Tibial artery (tissue), 4 donors: ENCODE results near the gene USP49.

Source experiments
- DNase-seq, 2 donors: peaks; one replicate each; pipeline ENCODE4 v3.0.0-alpha.2; 2019
- H3K27ac ChIP-seq, 2 donors: fragments of 200-600 bp; sonication (generic) in 1 of 2; 1 replicate in 1 of 2; 2 replicates in 1 of 2; pipeline ENCODE4 v1.5.1; 2018 to 2019; ENCODE audit warnings: mild to moderate bottlenecking in 1 of 2
- H3K27me3 ChIP-seq, 2 donors: fragments of 200-600 bp; sonication (generic) in 1 of 2; one replicate each; pipeline versions ENCODE4 v1.5.1 to v1.6.0; 2016 to 2019
- H3K36me3 ChIP-seq, 3 donors: fragments of 200-600 bp; sonication (generic) in 2 of 3; one replicate each; pipeline ENCODE4 v1.5.1; 2016 to 2019; ENCODE audit warnings: mild to moderate bottlenecking in 2 of 3
- H3K4me1 ChIP-seq, 4 donors: fragments of 200-600 bp; sonication (generic) in 2 of 4; 1 replicate in 3 of 4; 2 replicates in 1 of 4; pipeline ENCODE4 v1.5.1; 2016 to 2019
- H3K4me3 ChIP-seq, 2 donors: fragments of 200-600 bp; sonication (generic) in 1 of 2; 1 replicate in 1 of 2; 2 replicates in 1 of 2; pipeline ENCODE4 v1.5.1; 2018 to 2019; ENCODE audit warnings: mild to moderate bottlenecking in 2 of 2
- H3K9me3 ChIP-seq, 3 donors: fragments of 200-600 bp; sonication (generic) in 1 of 3; one replicate each; pipeline ENCODE4 v1.5.1; 2016 to 2019
- CTCF ChIP-seq, 2 experiments: fragments of 200-600 bp in 1 of 2; fragments of 450-650 bp in 1 of 2; IDR thresholded peaks; one replicate each; pipeline ENCODE4 v1.5.1; 2017 to 2019; ENCODE audit warnings: antibody characterized with exemption in 2 of 2, mild to moderate bottlenecking in 1 of 2, moderate library complexity in 1 of 2
- intact Hi-C: fragments of 100-400 bp; cut with DNase I; formaldehyde crosslinking; loops from one replicate; pipeline ENCODE4 v1.15.0; 2023; ENCODE audit warnings: low total_unique reads

Gene USP49

GRCh38 chr6:41781366-41781730 lies 113.8 kb downstream of the USP49 start:
- no peaks in the 10 kb centered on the region for H3K9me3 ChIP-seq
- peaks cover 0 to 40% (median 27%) of the 10 kb centered on the region in 4 donors for H3K4me1 ChIP-seq
- H3K36me3 ChIP-seq: peaks cover 4 to 10% (median 9%) of the 10 kb centered on the region in 3 donors
- no peak for TF ChIP-seq CTCF (IDR thresholded peaks at IDR 0.05)
- peak overlapping the region; percentile 80 to 86 for H3K27ac ChIP-seq
- no peaks in the 10 kb centered on the region for H3K27me3 ChIP-seq
- intact Hi-C loops: loop anchor here (5.0 to 10.0 kb wide), 3 partner anchors 77 to 433 kb away; partner anchors contain the start of gene MRPS10
- peak overlapping the region; percentile 75 to 80 for H3K4me3 ChIP-seq
- no peak for DNase-seq

- peak within 1 kb of the TSS; percentile 80 to 86 for H3K27ac ChIP-seq
- H3K9me3 ChIP-seq: no peaks in the 10 kb centered on the region
- intact Hi-C loops: loop anchor here (5.0 to 10.0 kb wide), 3 partner anchors 76 to 434 kb away; partner anchors contain the start of gene MRPS10
- no peak for TF ChIP-seq CTCF (IDR thresholded peaks at IDR 0.05)
- H3K4me3 ChIP-seq: peak within 1 kb of the TSS; percentile 75 to 80
- no peaks in the 10 kb centered on the region for H3K27me3 ChIP-seq
- H3K4me1 ChIP-seq: peaks cover 0 to 34% (median 22%) of the 10 kb centered on the region in 4 donors
- DNase-seq: peak; percentile 42 to 72
- peaks cover 6 to 16% (median 11%) of the 10 kb centered on the region in 3 donors for H3K36me3 ChIP-seq
Measured at GRCh38 chr6:41780551-41781365, 114.4 kb downstream of the USP49 start, which contains the start of gene PRICKLE4. Gene PRICKLE4 (plus strand): TSS chr6:41780782. CDS start chr6:41783474, 2,692 bp downstream.

GRCh38 chr6:41779788-41780550 lies 115.2 kb downstream of the USP49 start, which contains the start of gene FRS3:
Gene FRS3 (minus strand): TSS chr6:41779900. CDS start chr6:41776987, 2,913 bp downstream.
- Histone ChIP-seq H3K4me1 (peaks cover 0 to 26% (median 18%) of the 10 kb centered on the region in 4 donors), H3K36me3 (peaks cover 6 to 24% (median 19%) of the 10 kb centered on the region in 3 donors), H3K9me3 (no peaks in the 10 kb centered on the region), H3K27me3 (no peaks in the 10 kb centered on the region), H3K27ac (peak within 1 kb of the TSS; percentile 80 to 86), H3K4me3 (peak within 1 kb of the TSS; percentile 75 to 80)
- intact Hi-C loops: loop anchor here (5.0 to 10.0 kb wide), 3 partner anchors 75 to 435 kb away; partner anchors contain the start of gene MRPS10
- peak; percentile 93 to 95 for TF ChIP-seq CTCF (IDR thresholded peaks at IDR 0.05)
- DNase-seq: peak; percentile 97 to 99

GRCh38 chr6:41779336-41779735 lies 115.8 kb downstream of the USP49 start:
- Histone ChIP-seq H3K4me1 (peaks cover 0 to 22% (median 18%) of the 10 kb centered on the region in 4 donors), H3K36me3 (peaks cover 9 to 31% (median 25%) of the 10 kb centered on the region in 3 donors), H3K27ac (peak overlapping the region; percentile 34 to 86), H3K27me3 (no peaks in the 10 kb centered on the region), H3K9me3 (no peaks in the 10 kb centered on the region), H3K4me3 (peak overlapping the region; percentile 75 to 80)
- no peak for TF ChIP-seq CTCF (IDR thresholded peaks at IDR 0.05)
- DNase-seq: no peak
- intact Hi-C loops: no loop called here

GRCh38 chr6:41778895-41779294 lies 116.3 kb downstream of the USP49 start:
- Histone ChIP-seq H3K4me1 (peaks cover 0 to 22% (median 18%) of the 10 kb centered on the region in 4 donors), H3K36me3 (peaks cover 12 to 35% (median 29%) of the 10 kb centered on the region in 3 donors), H3K27ac (peak overlapping the region; percentile 34 to 86), H3K9me3 (no peaks in the 10 kb centered on the region), H3K27me3 (no peaks in the 10 kb centered on the region), H3K4me3 (peak overlapping the region; percentile 75 to 80)
- DNase-seq: no peak
- TF ChIP-seq CTCF (IDR thresholded peaks at IDR 0.05): no peak
- intact Hi-C loops: no loop called here
